ENCODE results near the gene AP3M1. TPM values are rescaled to one million over a fixed set of nuclear protein-coding genes. Genes with fewer than 3 reads are reported as not detected.

Gene AP3M1
- total RNA-seq, 1 donor from 2014 or later: 58.3 TPM

DNA sequence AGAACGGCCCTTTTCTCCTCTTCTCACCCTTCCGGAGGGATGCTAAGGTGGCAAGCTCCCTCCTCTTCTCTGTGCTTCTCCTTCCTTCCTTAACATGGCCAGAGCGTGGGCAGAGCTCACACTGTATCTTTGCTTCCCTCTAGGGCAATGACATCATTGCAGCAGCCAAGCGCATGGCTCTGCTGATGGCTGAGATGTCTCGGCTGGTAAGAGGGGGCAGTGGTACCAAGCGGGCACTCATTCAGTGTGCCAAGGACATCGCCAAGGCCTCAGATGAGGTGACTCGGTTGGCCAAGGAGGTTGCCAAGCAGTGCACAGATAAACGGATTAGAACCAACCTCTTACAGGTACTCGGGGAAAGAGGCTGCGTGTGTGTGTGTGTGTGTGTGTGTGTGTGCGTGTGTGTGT is 36.6 kb downstream of the AP3M1 start:
- TF ChIP-seq, protein P1, sequence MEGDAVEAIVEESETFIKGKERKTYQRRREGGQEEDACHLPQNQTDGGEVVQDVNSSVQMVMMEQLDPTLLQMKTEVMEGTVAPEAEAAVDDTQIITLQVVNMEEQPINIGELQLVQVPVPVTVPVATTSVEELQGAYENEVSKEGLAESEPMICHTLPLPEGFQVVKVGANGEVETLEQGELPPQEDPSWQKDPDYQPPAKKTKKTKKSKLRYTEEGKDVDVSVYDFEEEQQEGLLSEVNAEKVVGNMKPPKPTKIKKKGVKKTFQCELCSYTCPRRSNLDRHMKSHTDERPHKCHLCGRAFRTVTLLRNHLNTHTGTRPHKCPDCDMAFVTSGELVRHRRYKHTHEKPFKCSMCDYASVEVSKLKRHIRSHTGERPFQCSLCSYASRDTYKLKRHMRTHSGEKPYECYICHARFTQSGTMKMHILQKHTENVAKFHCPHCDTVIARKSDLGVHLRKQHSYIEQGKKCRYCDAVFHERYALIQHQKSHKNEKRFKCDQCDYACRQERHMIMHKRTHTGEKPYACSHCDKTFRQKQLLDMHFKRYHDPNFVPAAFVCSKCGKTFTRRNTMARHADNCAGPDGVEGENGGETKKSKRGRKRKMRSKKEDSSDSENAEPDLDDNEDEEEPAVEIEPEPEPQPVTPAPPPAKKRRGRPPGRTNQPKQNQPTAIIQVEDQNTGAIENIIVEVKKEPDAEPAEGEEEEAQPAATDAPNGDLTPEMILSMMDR (IDR thresholded peaks at IDR 0.05): no peak
- TF ChIP-seq EZH2phosphoT487 (IDR thresholded peaks at IDR 0.05): no peak
- no peak overlapping the region for H3K4me3 Mint-ChIP-seq
- peaks cover 5% of the 10 kb centered on the region for H4K20me1 ChIP-seq (ENCODE audit: low read depth)

DNA sequence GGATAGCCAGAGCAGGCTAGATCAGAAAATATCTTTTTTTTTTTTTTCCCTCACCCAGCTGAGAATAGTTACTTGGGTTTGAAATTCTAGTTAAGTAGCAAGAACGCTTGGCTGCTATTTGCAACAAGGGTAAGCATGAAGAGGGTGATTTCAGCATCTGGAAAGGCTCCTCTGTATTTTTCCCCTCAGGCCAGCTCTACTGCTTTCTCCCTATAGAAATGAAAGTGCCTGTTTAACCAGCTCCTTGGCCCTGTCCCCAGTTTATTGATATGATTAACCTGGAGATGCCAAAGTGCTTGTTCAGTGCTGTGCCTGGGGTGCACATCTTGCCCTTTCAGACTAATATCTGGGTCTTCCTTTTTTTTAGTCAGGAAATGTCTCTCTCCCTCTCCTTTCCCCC is 37.1 kb downstream of the AP3M1 start:
- H2AFZ ChIP-seq (replicated peaks): no peak overlapping the region
- H3K9ac ChIP-seq: no peak overlapping the region
- H3K4me2 ChIP-seq: no peak overlapping the region
- H3K36me3 Mint-ChIP-seq: peaks cover 67% of the 10 kb centered on the region
- H3K9me3 ChIP-seq (ENCODE audit: low read depth): no peaks in the 10 kb centered on the region
- TF ChIP-seq EZH2phosphoT487 (IDR thresholded peaks at IDR 0.05) (no peak), EZH2 (IDR thresholded peaks at IDR 0.05) (no peak)
- TF ChIP-seq, protein P1 (IDR thresholded peaks at IDR 0.05): no peak
- no peak overlapping the region for H3K27ac ChIP-seq
- peaks cover 3% of the 10 kb centered on the region for H3F3A ChIP-seq (ENCODE audit: low read depth)
- no peaks in the 10 kb centered on the region for H3K27me3 ChIP-seq
- no peaks in the 10 kb centered on the region for H3K79me2 ChIP-seq (ENCODE audit: low read depth)
- peaks cover 6% of the 10 kb centered on the region for H3K36me3 ChIP-seq
- H3K4me1 Mint-ChIP-seq: no peaks in the 10 kb centered on the region
- no peak overlapping the region for H3K4me3 Mint-ChIP-seq
- H3K4me3 ChIP-seq: no peak overlapping the region
- no peaks in the 10 kb centered on the region for H3K9me3 Mint-ChIP-seq
- peaks cover 5% of the 10 kb centered on the region for H4K20me1 ChIP-seq (ENCODE audit: low read depth)
- no peaks in the 10 kb centered on the region for H3K27me3 Mint-ChIP-seq (ENCODE audit: insufficient read depth, low read depth)
- H3K4me1 ChIP-seq: no peaks in the 10 kb centered on the region
- no peak for DNase-seq (ENCODE audit: low spot score)
- peak overlapping the region; percentile 27 for H3K27ac Mint-ChIP-seq

More for the DNA sequence above, 36.6 kb downstream of the AP3M1 start:
- Histone ChIP-seq H3K27me3 (no peaks in the 10 kb centered on the region), H2AFZ (replicated peaks) (no peak overlapping the region), H3K36me3 (peaks cover 6% of the 10 kb centered on the region), H3K4me2 (no peak overlapping the region), H3K4me1 (no peaks in the 10 kb centered on the region), H3K9ac (no peak overlapping the region), H3F3A (ENCODE audit: low read depth) (peaks cover 6% of the 10 kb centered on the region), H3K4me3 (no peak overlapping the region), H3K79me2 (ENCODE audit: low read depth) (no peaks in the 10 kb centered on the region), H3K9me3 (ENCODE audit: low read depth) (no peaks in the 10 kb centered on the region), H3K27ac (no peak overlapping the region)
- H3K4me1 Mint-ChIP-seq: no peaks in the 10 kb centered on the region
- H3K36me3 Mint-ChIP-seq: peaks cover 65% of the 10 kb centered on the region
- no peaks in the 10 kb centered on the region for H3K9me3 Mint-ChIP-seq
- H3K27ac Mint-ChIP-seq: peak overlapping the region; percentile 27
- no peak for DNase-seq (ENCODE audit: low spot score)
- no peaks in the 10 kb centered on the region for H3K27me3 Mint-ChIP-seq (ENCODE audit: insufficient read depth, low read depth)

DNA sequence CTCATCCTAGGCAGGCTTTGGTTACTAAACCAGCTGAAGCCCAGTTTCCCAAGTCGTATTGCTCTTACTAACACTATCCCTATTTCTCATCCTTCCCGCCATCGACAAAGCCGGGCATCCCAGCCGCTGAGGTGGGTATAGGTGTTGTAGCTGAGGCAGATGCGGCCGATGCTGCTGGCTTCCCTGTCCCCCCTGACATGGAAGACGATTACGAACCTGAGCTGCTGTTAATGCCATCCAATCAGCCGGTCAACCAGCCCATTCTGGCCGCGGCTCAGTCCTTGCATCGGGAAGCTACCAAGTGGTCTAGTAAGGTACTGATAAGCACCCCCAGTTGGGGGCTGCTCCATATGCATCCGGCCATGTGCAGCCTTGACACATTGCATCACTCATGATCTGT is 38.8 kb downstream of the AP3M1 start:
- no peaks in the 10 kb centered on the region for H3K27me3 Mint-ChIP-seq (ENCODE audit: insufficient read depth, low read depth)
- H3K27ac Mint-ChIP-seq: no peak overlapping the region
- no peak for DNase-seq (ENCODE audit: low spot score)

More for the DNA sequence above, 38.8 kb downstream of the AP3M1 start:
- Histone ChIP-seq H3K4me3 (no peak overlapping the region), H3K79me2 (ENCODE audit: low read depth) (no peaks in the 10 kb centered on the region), H2AFZ (replicated peaks) (no peak overlapping the region), H3K36me3 (peaks cover 6% of the 10 kb centered on the region), H3F3A (ENCODE audit: low read depth) (peaks cover 3% of the 10 kb centered on the region), H3K27me3 (no peaks in the 10 kb centered on the region), H3K4me2 (no peak overlapping the region), H4K20me1 (ENCODE audit: low read depth) (peaks cover 5% of the 10 kb centered on the region), H3K27ac (no peak overlapping the region), H3K4me1 (no peaks in the 10 kb centered on the region), H3K9me3 (ENCODE audit: low read depth) (no peaks in the 10 kb centered on the region), H3K9ac (no peak overlapping the region)
- TF ChIP-seq EZH2phosphoT487 (IDR thresholded peaks at IDR 0.05) (no peak), EZH2 (IDR thresholded peaks at IDR 0.05) (no peak)
- TF ChIP-seq, protein P1 (IDR thresholded peaks at IDR 0.05): no peak
- Mint-ChIP-seq H3K36me3 (peaks cover 72% of the 10 kb centered on the region), H3K4me3 (no peak overlapping the region), H3K9me3 (no peaks in the 10 kb centered on the region), H3K4me1 (no peaks in the 10 kb centered on the region)

Measured in neural progenitor cell (in vitro differentiated cells).